ENCODE results near the gene CHORDC1. TPM values are rescaled to one million over a fixed set of nuclear protein-coding genes. Genes with fewer than 3 reads are reported as not detected.

Gene CHORDC1
- total and polyA plus RNA-seq, 2 of the 8 experiments (the other 6 are each of a cell fraction or from before 2014, with no cell fraction given) = 28.9 to 97.1 TPM

DNA sequence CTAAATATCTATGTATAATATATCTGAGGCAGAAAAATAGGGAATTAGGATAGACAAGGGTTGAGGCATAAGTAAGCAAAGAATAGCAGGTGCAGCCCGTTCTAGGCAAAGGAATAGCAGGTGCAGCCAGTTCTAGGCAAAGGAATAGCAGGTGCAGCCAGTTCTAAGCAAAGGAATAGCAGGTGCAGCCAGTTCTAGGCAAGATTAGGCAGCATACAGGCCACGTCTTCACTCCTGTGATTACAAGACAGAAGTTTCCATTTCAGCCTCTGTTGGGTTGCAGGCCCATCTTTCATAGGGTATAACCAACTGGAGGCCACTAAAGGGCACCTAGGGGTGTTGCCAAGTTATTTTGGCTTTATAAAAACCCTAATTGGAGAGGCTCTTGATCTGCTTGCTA lies 28.8 kb upstream of the CHORDC1 start:
- Histone ChIP-seq H4K20me1 (replicated peaks in 1 of 2; ENCODE audit: control insufficient read depth in 1 of 2, insufficient read depth in 2 of 2, low read length in 2 of 2) (no peaks in the 10 kb centered on the region), H4K5ac (ENCODE audit: insufficient read length, low read depth, low read length) (no peak overlapping the region), H2BK20ac (ENCODE audit: low read length) (no peak overlapping the region), H2BK5ac (ENCODE audit: low read depth, low read length) (no peak overlapping the region), H3K23ac (ENCODE audit: insufficient read length) (no peak overlapping the region), H3K9ac (replicated peaks in 1 of 4; ENCODE audit: extremely low read depth in 1 of 4, low read depth in 3 of 4, low read length in 3 of 4) (no peak overlapping the region), H2AK5ac (ENCODE audit: low read depth, low read length) (no peak overlapping the region), H3K14ac (ENCODE audit: insufficient read length) (no peak overlapping the region), H4K91ac (replicated peaks; ENCODE audit: insufficient read length, low read length) (no peak overlapping the region), H3K23me2 (ENCODE audit: low read depth, low read length) (no peaks in the 10 kb centered on the region), H2BK12ac (ENCODE audit: low read depth, low read length) (no peak overlapping the region), H3K18ac (ENCODE audit: extremely low read depth, low read length) (no peak overlapping the region), H3K27ac (ENCODE audit: low read depth, low read length) (no peak overlapping the region), H3K4ac (replicated peaks; ENCODE audit: insufficient read length, low read depth, low read length) (no peak overlapping the region), H4K8ac (ENCODE audit: extremely low read depth, insufficient read depth, low read length) (no peak overlapping the region), H3K4me3 (ENCODE audit: extremely low read depth in 1 of 4, insufficient read depth in 2 of 4, low read depth in 3 of 4, low read length in 4 of 4) (no peak overlapping the region), H2BK15ac (ENCODE audit: low read length) (no peak overlapping the region), H3K79me2 (ENCODE audit: control insufficient read depth in 1 of 2, insufficient read depth in 2 of 2, low read length in 2 of 2) (no peaks in the 10 kb centered on the region), H3K27me3 (replicated peaks in 1 of 4; ENCODE audit: control insufficient read depth in 3 of 4, extremely low read depth in 1 of 4, insufficient read depth in 3 of 4, low read length in 3 of 4) (no peaks in the 10 kb centered on the region), H2AFZ (ENCODE audit: low read length) (no peak overlapping the region), H2BK120ac (replicated peaks; ENCODE audit: low read depth, low read length) (no peak overlapping the region), H3K9me3 (ENCODE audit: insufficient read depth in 2 of 2, low read depth in 1 of 2, low read length in 1 of 2) (no peaks in the 10 kb centered on the region), H3K4me2 (ENCODE audit: insufficient read depth in 1 of 2, low read depth in 2 of 2, low read length in 2 of 2) (no peak overlapping the region), H3K36me3 (ENCODE audit: control insufficient read depth in 2 of 4, insufficient read depth in 4 of 4, low read length in 3 of 4) (no peaks in the 10 kb centered on the region), H3K79me1 (ENCODE audit: low read depth, low read length) (no peaks in the 10 kb centered on the region), H3K56ac (replicated peaks; ENCODE audit: insufficient read length, low read depth, low read length) (no peak overlapping the region), H3K4me1 (replicated peaks in 1 of 4; ENCODE audit: control insufficient read depth in 3 of 4, insufficient read depth in 4 of 4, low read length in 3 of 4) (no peaks in the 10 kb centered on the region)
- POLR2A ChIA-PET (ENCODE audit: partially characterized antibody) = no interaction called here
- no peak for DNase-seq (ENCODE audit: low read depth in 1 of 2, low spot score in 2 of 2)
- 94% methylated on average over 2 of the region's 2 CpGs; no CpG with 5 or more reads in 1 of the 2 experiments for WGBS, 2 experiments (ENCODE audit: extremely low coverage in 1 of 2, insufficient coverage in 1 of 2, insufficient read length in 1 of 2, insufficient replicate concordance in 2 of 2, low coverage in 1 of 2, low lambda C conversion rate in 2 of 2, missing lambda C conversion rate in 1 of 2)
- TF ChIP-seq HDAC6 (IDR thresholded peaks at IDR 0.05; ENCODE audit: low read depth, low read length) (no peak), RFX5 (IDR thresholded peaks at IDR 0.05; ENCODE audit: borderline replicate concordance, low read depth, low read length) (no peak), POLR2A (IDR thresholded peaks at IDR 0.05; ENCODE audit: control extremely low read depth in 1 of 2, low read depth in 2 of 2, low read length in 2 of 2) (no peak), NRF1 (IDR thresholded peaks at IDR 0.05; ENCODE audit: low read depth, low read length) (no peak), SIX5 (IDR thresholded peaks at IDR 0.05; ENCODE audit: low read depth, low read length) (no peak), BACH1 (IDR thresholded peaks at IDR 0.05; ENCODE audit: low read length) (no peak), SP1 (IDR thresholded peaks at IDR 0.05; ENCODE audit: low read depth, low read length) (no peak), CHD1 (IDR thresholded peaks at IDR 0.05; ENCODE audit: low read depth, low read length) (no peak), SUZ12 (IDR thresholded peaks at IDR 0.05; ENCODE audit: low read length) (no peak), HDAC2 (IDR thresholded peaks at IDR 0.05; ENCODE audit: borderline replicate concordance in 1 of 2, low read depth in 2 of 2, low read length in 2 of 2) (no peak), TBP (IDR thresholded peaks at IDR 0.05; ENCODE audit: low read depth, low read length) (no peak), EP300 (IDR thresholded peaks at IDR 0.05; ENCODE audit: borderline replicate concordance in 1 of 2, low read depth in 2 of 2, low read length in 2 of 2) (no peak), KDM5A (IDR thresholded peaks at IDR 0.05; ENCODE audit: low read length) (no peak)
- FAIRE-seq = no peak
- CTCF ChIA-PET (ENCODE audit: partially characterized antibody) = no interaction called here
